HCT116 (cell line): ENCODE results near the gene MRPL24. TPM values are rescaled to one million over a fixed set of nuclear protein-coding genes. Genes with fewer than 3 reads are reported as not detected.

Experiments used
- ATAC-seq: fragments of 200-7000 bp; cut with Tn5 transposase; 2 replicates; pipeline ENCODE4 v1.9.1; 2020; ENCODE audit warnings: mild to moderate bottlenecking, moderate library complexity
- BruUV-seq: library from RNA; stranded (reverse); fragments of 400-500 nt; replicated peaks from 2 replicates; lab custom pipeline; 2021; lab: Mats Ljungman, UMichigan
- CTCF ChIA-PET: fragments of 300-600 bp; sonication (Branson Sonifier 250); formaldehyde crosslinking; loops from one replicate; lab custom pipeline; 2021; ENCODE audit warnings: antibody characterized with exemption; lab: Charles Lee
- POLR2A ChIA-PET: fragments of 300-600, 350-600 bp; sonication (Branson Sonifier 250); formaldehyde crosslinking; loops from one replicate; lab custom pipeline; 2021; ENCODE audit warnings: antibody characterized with exemption; lab: Charles Lee
- RAD21 ChIA-PET, 2 experiments: fragments of 300-600 bp; sonication (Branson Sonifier 250); formaldehyde crosslinking; loops; one replicate each; lab custom pipeline; 2023; ENCODE audit warnings: low total read pairs in 2 of 2; ENCODE audit not compliant: uncharacterized antibody in 2 of 2, unreplicated experiment in 2 of 2, low non-redundant PET in 1 of 2; lab: Charles Lee
- DNase-seq: peaks from one replicate; pipeline ENCODE4 v3.0.0-alpha.2; 2010; ENCODE audit warnings: low read depth, low spot score
- H2AFZ ChIP-seq: fragments of 200-600 bp; shearing (Covaris generic), sonication (generic); 2 replicates; pipeline ENCODE4 v1.6.1; 2017; ENCODE audit warnings: low read depth, mixed run types, mixed read lengths, antibody characterized with exemption, low read length; ENCODE audit not compliant: poor library complexity, severe bottlenecking
- H3K27ac ChIP-seq: 2 replicates; pipeline ENCODE4 v1.5.1; 2012; ENCODE audit warnings: low read depth, low read length
- H3K27me3 ChIP-seq: fragments of 200-600 bp; sonication (generic); 2 replicates; pipeline ENCODE4 v1.6.1; 2016; ENCODE audit warnings: mixed run types, low read length, mixed read lengths; ENCODE audit not compliant: insufficient read depth
- H3K36me3 ChIP-seq, 2 experiments: fragments of 200-500 bp in 1 of 2; fragments of 200-600 bp in 1 of 2; sonication (Bioruptor generic) in 1 of 2; sonication (generic) in 1 of 2; 2 replicates each; pipeline versions ENCODE4 v1.5.1 to v1.6.1; 2014 to 2016; ENCODE audit warnings: low read length in 2 of 2, inconsistent platforms in 1 of 2, mixed read lengths in 1 of 2, mixed run types in 1 of 2; ENCODE audit not compliant: insufficient read depth in 2 of 2, control insufficient read depth in 1 of 2
- H3K4me1 ChIP-seq, 2 experiments: fragments of 200-600 bp in 1 of 2; sonication (generic) in 1 of 2; 2 replicates each; pipeline versions ENCODE4 v1.5.1 to v1.6.1; 2012 to 2017; ENCODE audit warnings: low read length in 2 of 2, inconsistent platforms in 1 of 2, mild to moderate bottlenecking in 1 of 2, mixed read lengths in 1 of 2, mixed run types in 1 of 2, moderate library complexity in 1 of 2; ENCODE audit not compliant: insufficient read depth in 2 of 2, control insufficient read depth in 1 of 2
- H3K4me2 ChIP-seq: fragments of 200-600 bp; sonication (generic); 2 replicates; pipeline ENCODE4 v1.6.1; 2017; ENCODE audit warnings: mixed run types, low read length, mixed read lengths
- H3K4me3 ChIP-seq, 2 experiments: fragments of 200-600 bp in 1 of 2; sonication (generic) in 1 of 2; replicated peaks in 1 of 2; 2 replicates each; pipeline ENCODE4 v1.5.1; 2011 to 2016; ENCODE audit warnings: low read length in 2 of 2, control low read depth in 1 of 2, low read depth in 1 of 2, mild to moderate bottlenecking in 1 of 2, mixed read lengths in 1 of 2, mixed run types in 1 of 2
- H3K79me2 ChIP-seq: fragments of 200-600 bp; sonication (generic); 2 replicates; pipeline ENCODE4 v1.6.1; 2017; ENCODE audit warnings: mild to moderate bottlenecking, mixed run types, low read length, moderate library complexity, mixed read lengths; ENCODE audit not compliant: insufficient read depth
- H3K9ac ChIP-seq: fragments of 200-600 bp; sonication (generic); 2 replicates; pipeline ENCODE4 v1.6.1; 2016; ENCODE audit warnings: low read length, mixed read lengths
- H3K9me2 ChIP-seq: fragments of 200-600 bp; sonication (generic), shearing (Covaris generic); 2 replicates; pipeline ENCODE4 v1.6.1; 2017; ENCODE audit warnings: mixed run types, mild to moderate bottlenecking, moderate library complexity; ENCODE audit not compliant: insufficient read depth
- H3K9me3 ChIP-seq, 2 experiments: fragments of 200-500 bp in 1 of 2; fragments of 200-600 bp in 1 of 2; sonication (Bioruptor generic) in 1 of 2; sonication (generic) in 1 of 2; 2 replicates each; pipeline ENCODE4 v1.6.1; 2014 to 2017; ENCODE audit warnings: low read length in 2 of 2, mixed read lengths in 2 of 2, inconsistent platforms in 1 of 2, low read depth in 1 of 2, mild to moderate bottlenecking in 1 of 2, mixed run types in 1 of 2, moderate library complexity in 1 of 2; ENCODE audit not compliant: control insufficient read depth in 1 of 2, insufficient read depth in 1 of 2
- H4K20me1 ChIP-seq: fragments of 200-600 bp; sonication (generic), shearing (Covaris generic); 2 replicates; pipeline ENCODE4 v1.6.1; 2017; ENCODE audit warnings: mixed run types, mild to moderate bottlenecking, moderate library complexity; ENCODE audit not compliant: insufficient read depth
- EGR1 ChIP-seq: IDR thresholded peaks from 2 replicates; pipeline ENCODE4 v1.6.1; 2012; ENCODE audit warnings: low read depth
- EZH2phosphoT487 ChIP-seq: fragments of 200-600 bp; IDR thresholded peaks from 2 replicates; pipeline ENCODE4 v1.6.1; 2018; ENCODE audit warnings: antibody characterized with exemption, borderline replicate concordance
- YY1 ChIP-seq: IDR thresholded peaks from 2 replicates; pipeline ENCODE4 v1.6.1; 2011; ENCODE audit warnings: low read length, low read depth, moderate library complexity, mild to moderate bottlenecking; ENCODE audit not compliant: insufficient replicate concordance; ENCODE audit errors: extremely low read depth
- ZNF274 ChIP-seq: fragments of 200-500 bp; sonication (Bioruptor generic); IDR thresholded peaks from 2 replicates; pipeline ENCODE4 v1.6.1; 2014; ENCODE audit warnings: mild to moderate bottlenecking, low read depth, low read length, inconsistent platforms
- intact Hi-C: fragments of 100-400 bp; cut with micrococcal nuclease; formaldehyde crosslinking; loops from 2 replicates; pipeline ENCODE4 v1.10.0; 2022
- total RNA-seq: library from RNA; stranded (reverse); gene quantifications from one replicate; pipeline ENCODE4 v1.2.1, GENCODE V29; 2021; ENCODE audit not compliant: unreplicated experiment
- TF ChIP-seq, protein P1 (sequence below): IDR thresholded peaks from 2 replicates; pipeline ENCODE4 v1.6.1; 2012
- TF ChIP-seq, protein P2 (sequence below), 3 experiments: fragments of 200-600 bp in 1 of 3; sonication (generic) in 1 of 3; IDR thresholded peaks in 2 of 3; conservative IDR thresholded peaks in 1 of 3; 2 replicates each; pipeline ENCODE4 v1.5.1; 2012 to 2017; ENCODE audit warnings: low read depth in 2 of 3, low read length in 2 of 3, antibody characterized with exemption in 1 of 3, borderline replicate concordance in 1 of 3, control low read depth in 1 of 3, mild to moderate bottlenecking in 1 of 3, mixed read lengths in 1 of 3, mixed run types in 1 of 3, moderate library complexity in 1 of 3; ENCODE audit not compliant: insufficient read depth in 1 of 3

The MRPL24 gene
- total RNA-seq, 1 experiment from 2014 or later = 111 TPM

DNA sequence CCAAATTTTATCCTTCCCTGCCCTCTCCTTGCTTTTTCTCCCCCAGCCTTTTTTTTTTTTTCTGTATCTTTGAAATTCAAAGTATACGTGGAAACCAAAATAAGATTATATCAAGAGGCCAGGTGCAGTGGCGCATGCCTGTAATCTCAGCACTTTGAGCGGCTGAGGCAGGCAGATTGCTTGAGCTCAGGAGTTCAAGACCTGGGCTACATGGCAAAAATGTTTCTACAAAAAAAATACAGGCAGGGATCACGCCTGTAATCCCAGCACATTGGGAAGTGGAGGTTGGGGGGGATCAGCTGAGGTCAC, 19.9 kb upstream of the MRPL24 start:
- no peaks in the 10 kb centered on the region for H3K79me2 ChIP-seq
- no peak overlapping the region for H2AFZ ChIP-seq
- TF ChIP-seq ZNF274 (no peak), EZH2phosphoT487 (no peak), YY1 (no peak), EGR1 (no peak)
- TF ChIP-seq, protein P1, sequence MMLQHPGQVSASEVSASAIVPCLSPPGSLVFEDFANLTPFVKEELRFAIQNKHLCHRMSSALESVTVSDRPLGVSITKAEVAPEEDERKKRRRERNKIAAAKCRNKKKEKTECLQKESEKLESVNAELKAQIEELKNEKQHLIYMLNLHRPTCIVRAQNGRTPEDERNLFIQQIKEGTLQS = no peak
- TF ChIP-seq, protein P2, sequence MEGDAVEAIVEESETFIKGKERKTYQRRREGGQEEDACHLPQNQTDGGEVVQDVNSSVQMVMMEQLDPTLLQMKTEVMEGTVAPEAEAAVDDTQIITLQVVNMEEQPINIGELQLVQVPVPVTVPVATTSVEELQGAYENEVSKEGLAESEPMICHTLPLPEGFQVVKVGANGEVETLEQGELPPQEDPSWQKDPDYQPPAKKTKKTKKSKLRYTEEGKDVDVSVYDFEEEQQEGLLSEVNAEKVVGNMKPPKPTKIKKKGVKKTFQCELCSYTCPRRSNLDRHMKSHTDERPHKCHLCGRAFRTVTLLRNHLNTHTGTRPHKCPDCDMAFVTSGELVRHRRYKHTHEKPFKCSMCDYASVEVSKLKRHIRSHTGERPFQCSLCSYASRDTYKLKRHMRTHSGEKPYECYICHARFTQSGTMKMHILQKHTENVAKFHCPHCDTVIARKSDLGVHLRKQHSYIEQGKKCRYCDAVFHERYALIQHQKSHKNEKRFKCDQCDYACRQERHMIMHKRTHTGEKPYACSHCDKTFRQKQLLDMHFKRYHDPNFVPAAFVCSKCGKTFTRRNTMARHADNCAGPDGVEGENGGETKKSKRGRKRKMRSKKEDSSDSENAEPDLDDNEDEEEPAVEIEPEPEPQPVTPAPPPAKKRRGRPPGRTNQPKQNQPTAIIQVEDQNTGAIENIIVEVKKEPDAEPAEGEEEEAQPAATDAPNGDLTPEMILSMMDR (IDR thresholded peaks at IDR 0.05 in 2 of 3, conservative IDR thresholded peaks at IDR 0.05 in 1 of 3; ENCODE audit: borderline replicate concordance in 1 of 3, insufficient read depth in 1 of 3, low read depth in 2 of 3, low read length in 2 of 3) = no peak
- H3K9ac ChIP-seq = no peak overlapping the region
- H4K20me1 ChIP-seq = no peaks in the 10 kb centered on the region
- ChIA-PET CTCF (interaction anchor here (1.2 kb wide), 1 partner anchor 72 kb away, joined by 3 read pairs; no protein-coding TSS in a partner anchor), RAD21 (no interaction called here), POLR2A (no interaction called here)
- no peaks in the 10 kb centered on the region for H3K27me3 ChIP-seq
- H3K9me3 ChIP-seq = no peaks in the 10 kb centered on the region
- H3K4me3 ChIP-seq = no peak overlapping the region
- H3K27ac ChIP-seq = no peak overlapping the region
- H3K36me3 ChIP-seq = no peaks in the 10 kb centered on the region
- no peaks in the 10 kb centered on the region for H3K9me2 ChIP-seq
- DNase-seq = no peak
- ATAC-seq = no peak
- intact Hi-C loops = no loop called here
- no TSS peak for BruUV-seq
- no peak overlapping the region for H3K4me2 ChIP-seq
- H3K4me1 ChIP-seq = peaks cover 4 to 10% of the 10 kb centered on the region in 2 experiments
